ENCODE measurements around the gene WWC2.
A peak's percentile ranks its signal among the peaks of the same experiment; 100 is the strongest.

The WWC2 gene

DNA sequence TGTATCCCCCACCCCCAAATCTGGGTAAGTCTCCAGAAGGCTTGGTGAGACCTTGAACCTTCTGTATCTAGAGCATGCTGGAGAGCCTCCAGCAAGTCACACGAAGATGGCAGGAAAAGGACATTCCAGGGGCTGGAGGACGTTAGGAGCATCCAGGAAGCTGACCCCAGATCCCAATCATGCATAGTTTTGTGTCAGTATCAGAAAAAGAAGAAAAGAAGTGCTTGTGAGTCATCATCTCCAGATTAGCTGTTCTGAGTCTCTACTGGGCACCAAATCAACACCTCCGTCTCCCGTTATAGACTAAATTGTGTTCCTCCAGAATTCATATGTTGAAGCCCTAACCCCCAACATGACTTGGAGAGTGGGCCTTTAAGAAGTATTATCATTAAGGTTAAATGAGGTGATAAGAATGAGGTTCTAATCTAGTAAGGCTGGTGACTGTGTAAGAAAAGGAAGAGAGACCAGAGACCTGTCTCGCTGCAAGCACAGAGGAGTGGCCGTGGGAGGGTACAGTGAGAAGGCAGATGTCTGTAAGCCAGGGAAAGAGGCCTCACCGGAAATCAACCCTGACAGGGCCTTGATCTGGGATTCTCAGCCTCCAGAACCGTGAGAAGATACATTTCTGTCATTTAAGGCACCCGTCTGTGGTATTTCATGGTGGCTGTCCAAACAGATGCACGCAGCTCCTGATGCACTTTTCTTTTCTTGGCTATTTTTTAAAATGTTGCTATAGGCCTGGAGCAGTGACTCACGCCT lies 261.3 kb downstream of the WWC2 start:
- DNase-seq: peak; percentile 7

DNA sequence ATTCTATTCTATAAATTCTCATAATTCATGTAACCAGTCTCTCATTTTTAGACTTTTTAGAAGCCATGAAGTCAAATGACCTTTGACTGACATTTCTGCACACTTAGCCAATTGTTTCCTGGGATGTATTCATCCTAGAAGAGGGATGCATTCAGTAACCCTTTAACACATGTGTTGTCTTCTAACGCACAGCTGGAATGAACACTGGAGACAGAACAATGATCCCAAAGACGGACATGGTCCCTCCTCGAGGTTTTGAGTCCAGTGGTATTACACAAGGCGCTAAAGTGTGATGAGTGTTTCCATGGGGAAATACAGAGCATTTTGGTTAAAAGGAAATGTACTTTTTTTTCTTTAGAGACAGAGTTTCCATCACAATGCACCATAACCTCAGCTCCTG lies 263.0 kb downstream of the WWC2 start:
- DNase-seq: no peak

DNA sequence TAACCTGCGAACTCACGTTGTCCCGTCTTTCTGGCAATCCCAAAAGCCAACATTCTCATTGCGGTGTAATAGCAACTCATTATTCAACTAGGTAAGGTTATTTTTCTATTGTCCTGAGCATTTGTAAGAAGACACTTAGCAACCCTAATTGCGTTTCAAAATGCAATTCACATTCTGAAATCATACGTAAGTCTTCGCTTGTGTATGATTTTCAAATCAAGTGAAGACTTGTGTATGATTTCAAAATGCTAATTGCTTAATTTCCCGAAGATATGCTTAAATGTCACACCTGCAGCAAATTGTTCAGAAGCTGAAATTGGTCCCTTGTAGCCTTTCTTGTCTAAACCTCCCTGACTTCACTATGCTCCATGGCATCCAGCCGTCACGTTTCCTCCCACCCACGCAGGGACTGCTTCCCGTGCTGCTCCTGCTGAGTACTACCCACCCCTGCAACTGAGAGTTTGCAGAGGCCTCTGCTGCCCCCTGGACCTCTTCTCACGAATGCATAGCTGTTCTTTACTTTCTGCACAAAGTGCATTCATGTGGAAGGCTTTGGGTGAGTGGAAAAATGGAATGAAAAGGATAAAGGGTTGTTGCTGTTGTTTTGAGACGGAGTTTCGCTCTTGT lies 264.0 kb downstream of the WWC2 start:
- DNase-seq: no peak

DNA sequence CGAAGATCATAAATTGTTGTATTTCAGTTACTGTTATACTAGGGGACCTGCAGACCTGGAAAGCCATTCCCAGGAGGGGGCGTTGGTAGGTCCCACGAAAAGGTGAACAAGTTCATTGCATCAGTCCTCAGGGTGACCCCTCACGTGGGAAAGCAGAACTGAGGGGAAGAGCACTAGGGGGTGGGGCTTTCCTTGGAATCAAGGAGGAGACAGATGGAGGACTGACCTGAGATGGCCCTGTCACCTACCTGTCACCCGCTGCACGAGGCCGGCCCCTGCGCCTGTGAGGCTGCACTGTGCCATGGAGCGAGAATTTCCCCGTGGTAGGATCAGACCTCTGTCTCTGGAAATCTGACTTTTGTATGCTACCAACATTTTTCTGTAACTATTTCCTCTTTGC lies 265.0 kb downstream of the WWC2 start:
- no peak for DNase-seq

DNA sequence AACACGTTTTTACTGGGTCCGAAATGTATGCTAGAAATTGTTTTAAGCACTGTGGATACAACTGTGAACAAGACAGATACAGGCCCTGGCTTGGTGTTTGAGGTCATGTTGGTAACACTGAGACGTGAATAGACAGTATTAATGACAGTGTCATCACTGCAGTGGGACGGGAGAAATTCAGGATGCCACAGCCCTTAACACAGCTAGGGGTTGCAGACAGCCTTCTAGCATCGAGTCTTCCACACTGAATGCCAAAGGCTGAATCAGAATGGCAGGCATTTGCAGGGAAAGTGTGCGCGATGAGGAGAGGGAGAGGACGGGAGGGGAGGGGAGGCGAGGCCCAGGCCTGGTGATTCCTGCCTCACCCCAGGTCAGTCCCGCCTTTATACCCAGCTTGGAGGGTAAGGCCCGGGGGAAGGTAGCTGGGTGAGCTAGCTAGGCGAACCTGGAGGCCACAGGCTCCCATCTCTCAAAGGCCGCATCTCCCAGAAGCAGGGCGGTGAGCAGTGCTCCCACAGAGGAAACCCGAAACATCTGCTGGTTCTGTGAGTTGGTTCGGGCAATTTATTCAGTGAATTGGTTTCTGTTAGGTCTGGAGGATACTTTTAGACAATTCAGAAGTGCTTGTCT lies 267.3 kb downstream of the WWC2 start:
- DNase-seq: no peak

DNA sequence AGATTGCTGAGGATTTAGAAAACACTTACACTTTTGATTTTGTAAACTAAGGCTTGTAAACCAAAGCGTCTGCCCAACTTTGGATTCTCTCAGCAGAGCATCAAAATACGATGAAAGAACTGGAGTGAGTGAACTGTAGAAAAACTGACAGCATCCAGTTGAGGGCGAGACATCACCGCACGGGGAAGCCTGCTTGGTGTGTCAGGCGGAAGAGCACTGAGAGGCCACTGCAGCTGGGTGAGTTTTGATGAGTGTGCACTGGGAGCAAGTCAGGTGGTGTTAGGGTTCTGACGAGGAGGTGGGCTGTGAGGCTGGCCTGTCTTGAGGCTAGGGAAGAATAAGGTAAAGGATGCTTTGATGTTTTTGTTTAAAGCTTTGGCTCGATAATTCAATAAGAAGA lies 270.0 kb downstream of the WWC2 start:
- no peak for DNase-seq

Data from kidney glomerular epithelial cell (primary cell).